HG03095 (cell line): ENCODE data around the gene MICAL3.
"Not testable (repeated sequence)": the region's sequence is repeated elsewhere in the genome, so short reads cannot be mapped to it uniquely, and the experiment has no call there.

ENCODE experiments used
- ATAC-seq: cut with Tn5 transposase; IDR thresholded peaks from one replicate; pipeline ENCODE4 v1.9.1; 2021; ENCODE audit warnings: moderate library complexity; ENCODE audit not compliant: unreplicated experiment

The MICAL3 gene

GRCh38 chr22:17939011-17939410 is 85.3 kb downstream of the MICAL3 start:
- ATAC-seq, result no peak

DNA sequence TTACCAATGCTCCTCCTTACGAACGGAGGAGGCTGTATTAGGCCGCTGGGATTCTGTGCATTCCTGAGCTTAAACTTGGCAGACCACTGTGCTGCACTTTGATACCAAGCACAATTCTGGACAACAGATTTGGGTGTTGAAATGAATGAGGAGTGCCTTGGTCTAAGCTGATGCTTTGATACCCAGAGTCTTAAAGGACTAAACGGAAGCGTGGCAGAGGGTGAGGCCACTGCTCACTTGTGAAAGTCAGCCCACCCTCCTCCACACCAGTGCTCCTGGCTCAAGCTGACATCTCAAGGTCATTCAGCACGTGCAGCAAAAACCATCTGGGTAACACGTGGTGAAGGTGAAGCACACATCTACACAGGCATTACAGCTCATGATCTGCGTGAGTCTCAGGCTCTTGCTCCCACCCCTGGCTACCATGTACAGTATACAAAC is 85.9 kb downstream of the MICAL3 start:
- ATAC-seq, result no peak

DNA sequence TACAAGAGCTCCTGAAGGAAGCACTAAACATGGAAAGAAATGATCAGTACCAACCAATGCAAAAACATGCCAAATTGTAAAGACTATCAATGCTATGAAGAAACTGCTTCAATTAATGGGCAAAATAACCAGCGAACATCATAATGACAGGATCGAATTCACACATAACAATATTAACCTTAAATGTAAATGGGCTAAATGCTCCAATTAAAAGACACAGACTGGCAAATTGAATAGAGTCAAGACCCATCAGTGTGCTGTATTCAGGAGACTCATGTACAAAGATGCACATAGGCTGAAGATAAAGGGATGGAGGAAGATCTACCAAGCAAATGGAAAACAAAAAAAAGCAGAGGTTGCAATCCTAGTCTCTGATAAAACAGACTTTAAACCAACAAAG is 91.9 kb downstream of the MICAL3 start:
- not testable (repeated sequence) for ATAC-seq

- ATAC-seq, result no peak
Observed at GRCh38 chr22:17931400-17931825, 92.9 kb downstream of the MICAL3 start.

DNA sequence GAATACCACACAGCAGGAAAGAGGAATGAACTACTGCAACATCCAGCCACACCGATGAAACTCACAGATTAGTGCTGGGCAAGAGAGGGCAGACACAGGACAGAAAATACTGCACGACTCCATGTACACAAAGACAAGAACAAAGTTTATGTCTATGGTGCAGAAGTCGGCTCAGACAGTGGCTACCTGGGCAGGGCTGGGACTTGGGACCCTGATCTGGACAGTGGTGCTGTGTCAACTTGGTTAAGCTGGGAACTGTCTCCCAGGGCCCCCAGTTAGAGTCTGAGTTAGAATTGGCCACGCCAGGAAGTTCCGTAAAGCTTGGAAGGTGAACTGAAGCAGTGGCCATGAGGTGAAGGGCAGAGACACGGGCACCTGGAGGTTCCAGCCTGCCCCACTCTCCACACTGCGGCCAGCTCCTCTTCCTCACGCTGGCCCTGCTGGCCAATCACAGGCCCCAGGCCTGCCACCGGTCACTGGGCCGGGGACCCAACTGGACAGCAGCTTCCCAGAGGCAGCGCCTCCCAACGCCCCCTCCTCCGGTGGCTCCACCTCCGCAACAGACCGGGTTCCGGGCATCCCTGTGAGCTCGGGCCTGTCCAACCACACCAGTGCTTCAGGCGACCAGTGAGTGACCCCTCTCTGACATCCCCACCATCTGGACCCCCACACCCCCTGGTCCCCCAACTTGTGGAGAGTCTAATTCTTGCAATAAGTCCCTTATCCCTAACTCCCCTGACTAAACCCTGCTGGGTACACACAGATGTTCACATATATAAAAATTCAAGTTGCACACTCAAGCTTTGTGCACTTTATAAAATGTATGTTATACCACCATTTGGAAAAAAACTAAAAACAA is 93.7 kb downstream of the MICAL3 start:
- no peak for ATAC-seq

GRCh38 chr22:17929909-17930308 is 94.5 kb downstream of the MICAL3 start:
- no peak for ATAC-seq

DNA sequence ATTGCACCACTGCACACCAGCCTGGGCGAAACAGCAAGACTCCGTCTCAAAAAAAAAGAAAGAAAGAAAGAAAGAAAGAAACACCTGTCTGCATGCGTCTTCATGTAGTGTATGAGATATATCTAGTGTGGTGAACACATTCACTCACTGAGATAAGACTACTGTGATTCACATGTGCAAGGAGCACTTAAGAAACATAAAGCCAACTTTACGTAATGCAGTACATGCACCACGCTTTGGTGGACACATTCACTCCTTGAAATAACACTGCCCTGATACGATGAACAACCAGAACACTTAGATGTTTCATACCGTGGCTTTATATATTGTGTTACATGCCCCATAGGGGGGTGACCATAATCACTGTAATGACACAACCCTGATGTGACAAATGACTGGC is 96.0 kb downstream of the MICAL3 start:
- no peak for ATAC-seq

DNA sequence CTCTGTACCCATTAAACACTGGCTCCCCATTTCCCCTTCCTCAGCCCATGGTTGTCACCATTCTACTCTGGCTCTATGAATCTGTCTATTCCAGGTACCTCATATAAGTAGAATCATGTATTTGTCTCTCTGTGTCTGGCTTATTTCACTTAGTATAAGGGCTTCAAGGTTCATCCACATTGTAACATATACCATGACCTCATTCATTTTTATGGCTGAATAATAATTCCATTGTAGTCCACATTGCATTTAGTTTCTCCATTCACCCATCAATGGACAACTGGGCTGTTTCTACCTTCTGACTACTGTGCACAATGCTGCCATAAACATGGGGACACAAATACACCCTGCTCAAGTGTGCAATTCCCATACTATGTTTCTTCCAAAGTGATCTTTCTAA is 97.3 kb downstream of the MICAL3 start:
- no peak for ATAC-seq

GRCh38 chr22:17926516-17926915 is 97.8 kb downstream of the MICAL3 start:
- ATAC-seq, result no peak

- ATAC-seq, result no peak
Observed at GRCh38 chr22:17925431-17925841, 98.9 kb downstream of the MICAL3 start.

DNA sequence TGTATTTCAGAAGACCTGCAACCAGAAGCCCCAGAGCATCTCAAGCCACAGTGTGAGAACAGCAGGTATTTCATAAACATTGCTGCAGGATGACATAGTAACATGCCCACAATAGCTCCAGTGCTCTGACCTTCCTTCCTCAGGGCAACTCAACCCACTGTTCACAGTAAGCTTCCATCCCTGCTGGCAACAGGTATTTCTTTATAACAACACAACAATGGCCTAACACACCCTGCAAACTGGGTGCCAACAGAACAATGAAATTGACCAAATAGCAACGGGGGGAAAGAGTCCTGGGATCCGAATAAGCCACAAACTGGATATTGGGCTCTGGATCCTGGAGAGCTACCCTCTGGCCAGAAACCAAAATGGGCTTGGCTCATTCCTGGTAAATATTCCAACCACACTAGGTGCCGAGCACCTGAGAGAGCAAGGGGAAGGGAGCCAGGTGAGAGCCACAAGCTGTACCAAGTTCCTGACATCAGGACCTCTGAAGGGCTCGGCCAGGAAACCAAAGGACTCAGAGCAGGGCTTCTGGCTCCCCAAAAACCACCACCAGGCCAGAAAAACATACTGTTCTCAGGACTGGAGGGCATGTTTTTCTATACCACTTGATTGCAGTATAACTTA is 99.5 kb downstream of the MICAL3 start:
- no peak for ATAC-seq

GRCh38 chr22:17924076-17924475 is 100.3 kb downstream of the MICAL3 start:
- ATAC-seq, result no peak

DNA sequence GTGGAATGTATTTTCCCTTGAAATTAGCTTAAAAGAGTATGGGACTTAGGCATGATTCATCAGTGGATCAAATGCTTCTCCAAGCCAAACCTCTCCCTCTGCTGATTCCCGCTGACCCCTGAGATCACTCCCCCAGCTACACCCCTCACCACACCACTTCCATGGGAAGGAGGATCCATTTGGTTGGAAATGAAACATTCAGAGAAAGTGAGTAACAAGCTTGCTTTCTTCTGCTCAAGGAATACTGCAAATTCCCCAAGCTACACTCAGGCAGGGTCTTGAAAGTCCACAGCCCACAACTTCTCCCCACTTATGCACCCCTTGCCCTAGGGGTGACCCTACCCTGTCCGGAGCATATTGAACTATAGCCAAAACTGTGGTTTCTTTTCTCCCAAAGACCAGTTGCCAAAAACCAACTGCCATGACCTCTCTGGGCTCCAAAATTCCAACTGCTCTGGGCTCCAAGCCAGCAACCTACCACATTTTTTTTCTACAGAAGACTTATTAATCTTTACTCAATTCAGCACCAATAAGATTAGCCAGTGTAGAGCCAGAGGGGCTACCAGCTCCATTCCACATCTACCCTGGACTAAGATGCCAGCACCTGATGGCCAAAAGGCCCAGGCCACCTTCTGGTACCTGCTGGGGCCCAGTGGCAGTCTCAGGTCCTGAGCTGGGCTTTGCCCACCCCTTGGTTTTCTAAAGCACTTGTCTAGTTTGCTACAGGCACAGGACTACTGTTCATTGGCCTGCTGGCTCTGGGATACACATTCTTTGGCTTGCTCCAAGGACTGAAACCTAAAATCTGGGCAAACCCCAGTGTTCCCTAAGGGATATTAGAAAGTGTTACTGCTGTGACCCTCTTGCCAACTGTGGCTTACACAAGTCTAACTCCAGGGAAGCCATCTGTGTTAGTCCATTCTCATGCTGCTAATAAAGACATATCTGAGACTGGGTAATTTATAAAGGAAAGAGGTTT is 101.1 kb downstream of the MICAL3 start:
- ATAC-seq, result no peak

DNA sequence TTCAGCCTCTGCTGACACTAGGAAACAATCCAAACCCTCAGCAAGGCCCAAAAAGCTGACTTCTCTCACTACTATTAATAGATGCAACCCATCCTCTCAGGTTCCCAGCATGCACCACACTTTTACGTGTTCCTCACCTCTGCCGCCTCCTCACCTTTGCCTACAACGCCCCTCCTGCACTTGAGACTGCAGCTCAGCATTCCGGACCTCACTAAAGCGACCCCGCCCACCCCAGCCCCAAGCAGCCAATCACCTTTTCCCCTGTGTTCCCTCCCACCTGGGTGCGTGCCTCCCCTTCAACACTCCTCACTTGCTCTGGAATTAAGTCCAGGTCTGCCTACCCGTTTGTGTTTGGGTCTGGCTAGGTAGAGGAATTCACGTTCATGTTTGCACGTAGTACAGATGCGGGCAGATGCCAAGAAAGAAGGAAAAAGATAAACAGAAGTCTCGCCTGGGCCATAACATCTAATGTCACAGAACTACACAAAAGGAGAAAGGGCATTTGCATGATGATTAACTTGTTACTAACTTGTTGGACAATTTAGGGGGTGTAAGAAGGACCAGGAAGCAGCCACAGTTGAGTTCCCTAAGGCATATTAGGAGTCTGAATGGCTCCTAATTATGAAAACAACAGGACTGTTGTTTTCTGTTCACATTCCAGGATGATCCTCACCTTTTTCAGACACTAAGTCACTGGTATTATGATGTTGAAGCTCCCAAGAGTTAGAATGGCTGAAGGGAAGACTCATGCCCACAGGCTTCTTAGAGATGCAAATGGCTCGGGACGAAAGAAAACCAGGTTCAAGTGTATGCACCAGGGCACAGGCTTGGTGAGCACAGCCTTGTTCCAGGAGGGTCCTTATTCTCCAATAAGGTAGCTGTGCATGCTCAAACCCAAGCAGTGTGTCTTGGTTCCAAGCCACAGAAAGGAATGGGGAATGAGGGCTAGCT is 102.2 kb downstream of the MICAL3 start:
- no peak for ATAC-seq

DNA sequence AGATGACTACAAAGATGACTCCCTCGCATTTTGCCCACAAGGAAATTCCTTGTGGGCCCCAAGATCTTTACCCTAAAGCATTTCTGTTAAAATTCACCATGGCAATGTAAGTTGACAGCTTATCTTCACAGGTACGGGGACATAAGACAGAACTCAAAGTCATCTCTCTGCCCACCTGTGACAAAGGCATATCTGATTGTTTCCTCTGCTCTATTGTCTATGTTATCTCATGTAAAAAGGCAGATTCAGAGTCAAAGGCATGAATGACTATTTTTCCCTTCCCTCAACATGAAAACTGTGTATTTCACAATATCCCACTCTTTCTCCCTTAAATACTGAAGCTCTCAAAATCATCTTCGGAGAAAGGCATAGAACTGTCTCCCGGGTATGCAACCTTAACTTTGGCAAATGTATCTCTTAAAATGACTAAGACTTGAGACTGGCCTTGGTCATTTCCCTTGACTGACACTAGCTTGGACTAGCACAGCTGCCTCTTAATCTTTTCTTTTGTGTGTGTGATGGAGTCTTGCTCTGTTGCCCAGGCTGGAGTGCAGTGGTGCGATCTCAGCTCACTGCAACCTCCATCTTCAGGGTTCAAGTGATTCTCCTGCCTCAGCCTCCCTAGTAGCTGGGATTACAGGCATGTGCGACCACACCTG is 103.2 kb downstream of the MICAL3 start:
- ATAC-seq, result no peak

DNA sequence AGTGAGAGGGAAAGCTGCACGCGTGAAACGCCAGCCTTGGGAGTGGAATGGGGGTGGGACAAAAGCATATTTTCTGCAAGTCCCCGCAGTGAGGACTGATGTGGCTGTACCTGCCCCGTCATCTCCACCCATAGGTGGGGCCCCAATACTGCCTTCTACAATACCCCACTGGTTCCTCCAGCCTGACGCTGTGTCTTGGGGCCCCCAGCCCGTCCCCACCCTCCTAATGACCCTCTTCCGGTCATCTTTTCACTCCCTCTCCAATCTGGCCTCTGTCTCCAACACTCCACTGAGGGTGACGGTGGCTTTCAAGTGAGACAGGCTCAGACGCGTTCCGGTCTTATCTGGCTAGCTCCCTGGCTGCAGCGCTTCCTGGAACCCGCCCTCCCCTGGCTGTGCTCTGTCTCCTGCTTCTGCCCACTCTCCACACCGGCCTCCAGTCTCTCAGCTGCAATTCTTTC is 104.2 kb downstream of the MICAL3 start:
- ATAC-seq, result no peak

DNA sequence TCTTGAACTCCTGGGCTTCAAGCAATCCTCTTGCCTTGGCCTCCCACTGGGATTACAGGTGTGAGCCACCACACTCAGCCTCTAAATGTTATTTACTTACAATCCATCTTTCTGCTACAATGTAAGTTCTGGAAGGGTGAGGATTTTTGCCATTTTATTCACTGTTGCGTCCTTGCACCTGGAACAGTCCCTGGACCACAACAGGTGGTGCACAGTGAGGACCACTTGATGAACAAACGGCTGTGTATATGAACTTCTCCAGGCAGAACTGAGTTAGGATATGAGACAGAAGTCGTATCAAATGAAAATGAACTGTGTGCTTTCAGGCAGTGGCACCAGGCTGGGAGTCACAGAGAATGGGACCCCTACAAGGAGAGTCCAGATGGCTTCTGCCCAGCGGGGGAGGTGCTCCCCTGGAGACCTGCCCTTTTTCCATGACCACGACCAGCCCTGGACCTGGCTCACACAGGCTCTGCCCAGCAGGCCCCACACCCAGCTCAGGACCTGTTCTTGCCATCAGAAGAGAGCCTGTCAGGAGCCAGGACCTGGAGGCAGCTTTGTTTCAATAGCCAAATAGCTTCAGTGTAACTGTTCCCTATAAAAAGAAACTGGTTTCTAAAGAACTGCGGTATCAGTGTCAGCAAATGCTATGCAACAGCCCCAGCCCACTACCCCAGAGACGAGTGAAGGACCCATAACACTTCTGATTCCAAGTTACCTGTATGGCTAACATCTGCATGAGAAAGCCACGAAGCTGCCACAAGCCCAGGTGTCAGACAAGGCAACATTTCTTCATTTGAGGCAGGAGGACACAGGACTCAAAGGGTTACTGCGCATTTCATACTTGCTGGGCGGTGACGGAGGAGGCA is 104.9 kb downstream of the MICAL3 start:
- ATAC-seq, result no peak

GRCh38 chr22:17918840-17919239 is 105.5 kb downstream of the MICAL3 start:
- ATAC-seq, result no peak
